Astrocyte of the hippocampus (primary cell): ENCODE data around the gene CHST9.
"Not testable (repeated sequence)": the region's sequence is repeated elsewhere in the genome, so short reads cannot be mapped to it uniquely, and the experiment has no call there.

Source experiments
- DNase-seq: peaks from one replicate; pipeline ENCODE4 v3.0.0; 2011; ENCODE audit warnings: low read depth, low spot score

CHST9 gene

DNA sequence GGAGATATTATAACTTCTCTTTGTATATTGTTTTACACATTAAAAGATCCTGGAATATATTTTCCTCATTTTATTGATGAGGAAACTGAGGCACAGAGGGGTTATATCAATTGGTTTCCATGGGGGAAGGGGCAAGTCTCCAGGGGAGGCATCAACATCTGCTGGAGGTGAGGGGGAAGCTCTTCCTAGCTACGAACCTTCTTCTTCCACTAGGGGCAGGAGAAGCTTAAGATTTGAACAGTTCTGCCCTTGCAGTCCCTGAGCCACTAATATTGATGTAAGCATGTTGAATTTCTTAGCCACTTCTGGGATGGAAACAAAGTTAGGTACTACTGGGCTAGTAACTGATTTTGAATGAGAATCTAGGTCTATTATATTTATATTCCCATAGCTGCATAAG lies 179.5 kb downstream of the CHST9 start:
- DNase-seq: peak; percentile 19

- peak; percentile 40 for DNase-seq
These were observed 180.9 kb downstream of the CHST9 start for GRCh38 chr18:27004056-27004829.

DNA sequence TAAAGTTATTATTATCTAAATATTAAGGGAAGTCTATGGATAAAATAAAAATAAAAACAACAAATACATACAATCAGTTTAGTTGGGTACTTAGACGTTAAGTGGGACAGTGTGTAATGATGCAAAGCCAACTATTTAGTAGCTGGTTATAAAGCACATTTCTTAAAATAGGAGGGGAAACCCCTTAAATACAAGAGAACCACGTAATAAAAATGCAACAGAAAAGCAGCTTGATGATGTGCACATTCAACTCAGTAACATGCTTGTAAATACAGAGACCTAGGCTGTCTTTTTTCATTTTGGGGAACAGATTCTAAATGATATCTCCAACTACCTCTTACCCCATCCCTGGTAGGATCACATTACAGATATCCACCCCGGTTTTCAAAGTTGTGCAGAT lies 185.3 kb downstream of the CHST9 start:
- no peak for DNase-seq

DNA sequence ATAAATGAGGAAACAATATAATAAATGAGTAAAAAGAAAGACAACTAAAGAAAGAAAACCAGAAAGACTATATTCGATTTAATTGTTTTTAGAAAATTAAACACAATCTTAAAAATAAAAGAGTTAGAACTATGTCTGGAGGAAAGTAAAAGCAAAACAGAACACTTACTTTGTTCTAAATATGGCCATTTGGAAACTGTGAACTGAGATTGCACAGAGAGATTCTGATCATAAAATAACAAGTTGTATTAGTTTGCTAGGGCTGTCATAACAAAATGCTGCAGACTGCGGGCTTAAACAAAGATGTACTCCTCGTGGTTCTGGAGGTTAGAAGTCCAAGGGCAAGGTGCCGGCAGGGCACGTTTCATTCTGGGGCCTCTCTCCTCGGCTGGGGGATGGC lies 191.5 kb downstream of the CHST9 start:
- DNase-seq: no peak

DNA sequence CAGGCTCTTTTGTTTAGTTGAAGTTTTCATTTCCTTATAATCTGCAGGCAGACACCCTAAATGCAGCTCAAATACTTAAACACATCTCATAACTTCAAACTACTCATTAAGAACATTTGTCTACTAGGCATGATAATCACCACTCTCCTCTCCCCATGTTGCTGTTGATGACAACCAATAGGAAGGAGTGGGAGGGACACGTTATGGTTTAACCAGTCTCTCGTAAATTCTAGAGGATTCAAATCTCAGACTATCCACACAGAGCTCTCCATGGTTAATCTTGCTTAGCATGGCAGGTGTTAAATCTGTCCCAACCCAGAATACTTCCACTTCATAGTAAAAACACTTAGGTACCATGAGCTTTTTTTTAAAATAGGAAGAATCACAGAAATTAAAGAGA lies 192.2 kb downstream of the CHST9 start:
- no peak for DNase-seq

- no peak for DNase-seq
These were observed 195.3 kb downstream of the CHST9 start for GRCh38 chr18:26989842-26990241.

- peak; percentile 16 for DNase-seq
These were observed 203.6 kb downstream of the CHST9 start for GRCh38 chr18:26981360-26982082.

- DNase-seq: peak; percentile 3
These were observed 206.2 kb downstream of the CHST9 start for GRCh38 chr18:26978812-26979341.

- DNase-seq: no peak
These were observed 207.3 kb downstream of the CHST9 start for GRCh38 chr18:26977781-26978180.

DNA sequence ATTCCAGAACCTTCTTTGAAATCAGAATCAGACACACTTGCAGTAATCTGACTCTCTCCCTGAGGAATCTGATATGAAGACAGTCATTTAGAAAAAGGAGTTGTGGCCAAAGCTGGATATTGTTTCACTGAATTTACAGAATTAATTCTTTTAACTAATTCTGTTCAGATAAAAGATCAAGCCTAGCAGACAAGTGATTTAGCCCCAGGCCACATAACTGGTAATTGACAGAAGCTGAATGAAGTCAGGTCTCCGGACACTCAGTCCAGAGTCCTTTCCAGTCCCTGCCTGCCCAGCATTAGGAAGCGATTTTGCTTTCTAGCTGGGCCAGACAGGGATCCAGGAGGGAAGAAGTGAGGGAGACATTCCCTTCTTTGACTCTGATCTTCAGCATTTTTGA lies 208.9 kb downstream of the CHST9 start:
- peak; percentile 5 for DNase-seq

DNA sequence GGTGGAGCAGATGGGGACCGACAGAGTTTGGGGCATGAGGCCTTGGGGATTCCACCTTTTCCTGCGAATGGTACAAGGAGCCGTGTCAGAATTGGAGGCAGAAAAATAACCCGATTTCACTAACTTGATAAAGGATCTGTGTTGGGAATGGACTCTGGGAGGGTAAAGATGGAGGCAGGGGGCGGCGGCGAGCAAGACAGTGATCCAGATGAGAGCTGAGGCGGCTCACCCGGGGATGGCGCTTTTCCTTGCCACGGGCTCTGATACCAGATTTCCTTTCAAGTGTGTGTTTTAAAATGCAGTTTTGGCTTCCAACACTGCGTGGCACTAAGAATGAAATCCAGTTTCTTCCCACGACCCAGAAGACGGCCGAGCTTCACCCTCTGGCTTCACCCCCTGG lies 212.6 kb downstream of the CHST9 start:
- not testable (repeated sequence) for DNase-seq

- DNase-seq: peak; percentile 41
These were observed 213.7 kb downstream of the CHST9 start for GRCh38 chr18:26971409-26971808.

DNA sequence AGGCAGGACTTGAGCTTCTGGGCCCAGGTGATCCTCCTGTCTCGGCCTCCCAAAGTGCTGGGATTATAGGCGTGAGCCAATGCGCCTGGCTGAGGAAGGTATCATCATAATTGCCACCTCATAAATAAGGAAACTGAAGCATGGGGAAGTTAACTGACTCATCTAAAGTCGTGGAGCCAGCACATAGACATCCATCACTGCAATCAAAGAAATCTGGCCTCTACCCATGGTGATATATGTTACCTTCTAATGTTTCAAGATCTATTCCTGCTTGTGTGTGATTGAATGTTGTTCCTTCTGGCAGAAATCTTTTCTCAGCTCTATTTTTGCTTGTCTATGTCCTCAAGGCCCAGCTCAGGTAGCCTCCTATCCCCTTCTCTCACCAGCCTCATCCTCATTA lies 214.5 kb downstream of the CHST9 start:
- no peak for DNase-seq

- DNase-seq: no peak
These were observed 219.9 kb downstream of the CHST9 start for GRCh38 chr18:26965206-26965605.

DNA sequence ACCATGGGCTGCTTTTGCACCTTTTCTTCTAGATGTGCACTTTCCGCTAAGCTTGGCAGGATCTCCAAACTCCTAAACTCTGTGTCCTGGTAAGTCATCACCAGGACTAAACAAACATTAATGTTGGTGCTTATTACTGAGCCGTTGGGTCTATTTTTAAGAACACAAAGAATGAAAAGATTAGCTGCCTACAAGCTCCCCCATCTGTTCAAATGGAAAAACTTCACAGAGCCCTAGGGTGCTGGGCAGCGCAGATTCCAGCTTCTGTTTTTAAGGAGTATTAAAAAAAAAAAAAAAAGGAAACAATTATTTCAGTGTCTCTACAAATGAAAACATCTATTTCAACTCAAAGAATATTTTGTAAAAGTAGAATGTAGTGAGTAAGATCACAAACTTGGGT lies 221.8 kb downstream of the CHST9 start:
- peak; percentile 31 for DNase-seq

DNA sequence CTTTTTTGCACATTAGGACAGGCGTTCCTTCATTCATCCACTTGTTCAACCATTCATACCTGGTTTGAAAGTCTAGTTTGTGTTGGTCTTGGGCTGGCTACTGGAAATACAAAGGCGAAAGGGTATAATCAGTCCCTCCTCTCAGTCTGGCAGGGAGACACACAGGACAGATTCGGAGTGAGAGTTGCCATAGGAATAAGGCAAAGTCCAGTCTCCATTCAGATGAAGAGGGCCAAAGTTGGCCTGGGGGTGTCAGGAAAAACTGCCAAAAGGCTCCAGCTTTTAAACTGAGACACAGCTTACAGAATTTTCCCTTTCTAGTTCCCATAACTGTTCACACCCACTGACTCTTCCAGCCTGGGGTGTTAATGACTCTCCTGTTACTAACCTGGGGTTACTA lies 223.3 kb downstream of the CHST9 start:
- no peak for DNase-seq

GRCh38 chr18:26960911-26961310 lies 224.2 kb downstream of the CHST9 start:
- DNase-seq: no peak

DNA sequence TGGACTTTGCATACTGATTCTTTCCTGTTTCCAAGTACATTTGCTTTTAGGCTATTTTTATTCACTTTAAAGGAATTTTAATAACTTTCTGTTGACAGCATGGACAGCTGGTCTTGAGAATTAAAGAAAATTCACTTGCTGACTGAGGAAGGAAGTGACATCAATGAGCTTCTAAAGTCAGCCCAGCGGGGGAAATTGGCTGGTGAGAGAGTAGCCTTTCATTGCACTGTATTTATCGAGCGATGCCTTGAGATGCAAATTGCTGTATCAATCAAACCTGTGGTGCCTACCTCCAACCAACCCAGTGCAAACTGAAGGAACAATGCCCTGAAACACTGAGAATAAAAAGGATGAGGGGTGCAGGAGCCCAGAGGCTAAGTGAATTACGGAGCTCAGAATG lies 228.2 kb downstream of the CHST9 start:
- DNase-seq: no peak

GRCh38 chr18:26948703-26949102 lies 236.4 kb downstream of the CHST9 start:
- no peak for DNase-seq

- no peak for DNase-seq
These were observed 241.2 kb downstream of the CHST9 start for GRCh38 chr18:26943906-26944305.

DNA sequence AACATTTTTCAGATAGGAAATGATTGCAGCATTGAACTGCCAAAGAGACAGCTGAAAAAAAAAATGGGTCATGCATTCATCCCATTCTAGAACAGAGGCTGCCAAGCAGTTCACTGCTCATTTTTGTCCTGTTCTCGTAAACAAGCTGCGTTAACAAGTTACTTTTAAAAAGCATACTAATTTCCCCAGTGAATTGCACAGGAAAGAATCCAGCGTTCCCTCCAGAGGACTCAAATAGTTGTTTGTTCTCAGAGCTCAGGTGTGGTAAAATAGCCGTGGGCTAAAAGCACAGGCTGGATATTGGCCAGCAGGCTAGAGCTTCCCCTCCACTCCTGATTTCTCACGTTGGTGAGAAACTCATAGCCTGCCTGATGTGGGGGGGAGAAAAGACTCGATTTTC lies 243.5 kb downstream of the CHST9 start:
- no peak for DNase-seq

DNA sequence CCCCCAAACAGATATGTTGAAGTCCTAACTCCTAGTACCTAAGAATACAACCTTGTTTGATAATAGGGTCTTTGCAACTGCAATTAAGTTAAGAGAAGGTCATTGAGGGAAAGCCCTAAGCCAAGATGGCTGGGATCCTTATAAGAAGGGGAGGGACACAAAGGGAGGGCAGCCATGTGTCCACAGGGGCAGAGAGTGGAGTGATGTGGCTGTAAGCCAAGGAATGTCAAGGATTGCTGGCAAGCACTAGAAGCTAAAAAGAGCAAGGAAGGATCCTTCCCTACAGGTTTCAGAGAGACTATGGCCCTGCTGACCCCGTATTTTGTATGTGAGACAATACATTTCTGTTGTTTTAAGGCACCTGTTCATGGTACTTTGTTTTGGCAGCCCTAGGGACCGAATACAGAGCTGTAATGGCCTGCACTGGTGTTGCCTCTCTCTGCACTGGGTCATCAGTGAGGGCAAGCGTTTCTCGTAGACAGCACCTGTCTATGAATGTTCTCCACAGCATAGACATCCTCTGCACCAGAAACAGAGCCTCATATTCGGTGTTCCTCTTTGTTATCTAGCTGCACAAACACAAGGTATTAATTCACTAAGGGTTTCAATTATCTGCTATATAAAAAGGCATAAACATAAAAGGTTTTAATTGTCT lies 244.2 kb downstream of the CHST9 start:
- peak; percentile 4 for DNase-seq
